Hepatocyte (in vitro differentiated cells): ENCODE results near the gene IRAK1.

Experiments
- EZH2phosphoT487 ChIP-seq: fragments of 200-600 bp; sonication (generic); IDR thresholded peaks from one replicate; pipeline ENCODE4 v1.6.1; 2018; ENCODE audit warnings: antibody characterized with exemption, mild to moderate bottlenecking, low read depth, moderate library complexity; ENCODE audit not compliant: unreplicated experiment, severe bottlenecking
- TF ChIP-seq, protein P1 (sequence below): fragments of 200-600 bp; sonication (generic); IDR thresholded peaks from 2 replicates; pipeline ENCODE4 v1.5.1; 2016; ENCODE audit warnings: antibody characterized with exemption, mild to moderate bottlenecking; ENCODE audit not compliant: poor library complexity

DNA sequence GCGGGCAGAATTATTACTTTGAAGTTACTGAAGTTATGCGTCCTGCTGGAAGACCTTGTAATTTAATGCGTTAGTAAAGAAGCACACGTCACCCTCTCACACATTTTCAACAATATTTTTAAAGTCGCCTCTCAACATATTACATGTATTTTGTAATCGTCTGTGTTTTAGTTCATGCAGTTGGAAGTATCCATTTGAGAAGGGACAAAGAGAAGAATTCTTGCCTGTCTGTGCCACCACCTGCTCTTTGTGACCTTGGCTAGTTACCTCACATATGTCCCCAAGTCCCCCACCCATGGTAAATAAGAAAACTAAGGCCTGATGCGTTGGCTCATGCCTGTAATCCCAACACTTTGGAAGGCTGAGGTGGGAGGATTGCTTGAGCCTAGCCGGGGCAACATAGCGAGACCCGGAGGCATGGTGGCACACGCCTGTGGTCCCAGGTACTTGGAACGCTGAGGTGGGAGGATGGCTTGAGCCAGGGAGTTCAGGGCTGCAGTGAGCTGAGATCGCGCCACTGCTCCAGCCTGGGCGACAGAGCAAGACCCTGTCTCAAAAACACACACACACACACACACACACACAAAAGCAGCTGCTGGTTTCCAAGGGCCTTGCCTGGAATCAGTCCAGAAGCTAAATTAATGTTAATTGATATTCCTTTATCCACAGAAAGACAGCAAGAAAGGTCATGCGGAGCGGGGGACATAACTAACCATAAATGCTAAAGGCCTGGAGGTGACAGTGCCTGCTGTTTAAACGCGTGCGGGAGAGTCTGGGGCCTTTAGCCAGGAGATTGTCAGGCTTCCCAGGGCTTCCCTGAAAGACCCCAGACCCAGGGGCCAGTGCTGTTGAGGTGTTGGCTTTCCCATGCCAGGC is 46.3 kb downstream of the IRAK1 start:
- TF ChIP-seq, protein P1, sequence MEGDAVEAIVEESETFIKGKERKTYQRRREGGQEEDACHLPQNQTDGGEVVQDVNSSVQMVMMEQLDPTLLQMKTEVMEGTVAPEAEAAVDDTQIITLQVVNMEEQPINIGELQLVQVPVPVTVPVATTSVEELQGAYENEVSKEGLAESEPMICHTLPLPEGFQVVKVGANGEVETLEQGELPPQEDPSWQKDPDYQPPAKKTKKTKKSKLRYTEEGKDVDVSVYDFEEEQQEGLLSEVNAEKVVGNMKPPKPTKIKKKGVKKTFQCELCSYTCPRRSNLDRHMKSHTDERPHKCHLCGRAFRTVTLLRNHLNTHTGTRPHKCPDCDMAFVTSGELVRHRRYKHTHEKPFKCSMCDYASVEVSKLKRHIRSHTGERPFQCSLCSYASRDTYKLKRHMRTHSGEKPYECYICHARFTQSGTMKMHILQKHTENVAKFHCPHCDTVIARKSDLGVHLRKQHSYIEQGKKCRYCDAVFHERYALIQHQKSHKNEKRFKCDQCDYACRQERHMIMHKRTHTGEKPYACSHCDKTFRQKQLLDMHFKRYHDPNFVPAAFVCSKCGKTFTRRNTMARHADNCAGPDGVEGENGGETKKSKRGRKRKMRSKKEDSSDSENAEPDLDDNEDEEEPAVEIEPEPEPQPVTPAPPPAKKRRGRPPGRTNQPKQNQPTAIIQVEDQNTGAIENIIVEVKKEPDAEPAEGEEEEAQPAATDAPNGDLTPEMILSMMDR, result no peak
- no peak for TF ChIP-seq EZH2phosphoT487
